Parathyroid adenoma (tissue), 2 donors: ENCODE data around the gene ZSCAN22.

Source experiments
- H2AFZ ChIP-seq: fragments of 300-600 bp; sonication (generic); one replicate; pipeline ENCODE4 v1.7.0; 2017; ENCODE audit warnings: antibody characterized with exemption, mild to moderate bottlenecking
- H3K27ac ChIP-seq: fragments of 300-600 bp; sonication (generic); one replicate; pipeline ENCODE4 v1.7.0; 2017
- H3K27me3 ChIP-seq: fragments of 300-600 bp; sonication (generic); one replicate; pipeline ENCODE4 v1.7.0; 2017; ENCODE audit warnings: low read length; ENCODE audit not compliant: control insufficient read depth, insufficient read depth
- H3K36me3 ChIP-seq: fragments of 300-600 bp; sonication (generic); one replicate; pipeline ENCODE4 v1.7.0; 2017; ENCODE audit warnings: low read length; ENCODE audit not compliant: control insufficient read depth, insufficient read depth
- H3K4me1 ChIP-seq: fragments of 300-600 bp; sonication (generic); one replicate; pipeline ENCODE4 v1.7.0; 2017; ENCODE audit warnings: control low read depth
- H3K4me2 ChIP-seq: fragments of 300-600 bp; sonication (generic); one replicate; pipeline ENCODE4 v1.7.0; 2017; ENCODE audit warnings: low read length
- H3K4me3 ChIP-seq: fragments of 300-600 bp; sonication (generic); one replicate; pipeline ENCODE4 v1.7.0; 2017; ENCODE audit warnings: low read depth, low read length
- H3K79me2 ChIP-seq: fragments of 300-600 bp; sonication (generic); one replicate; pipeline ENCODE4 v1.7.0; 2017; ENCODE audit warnings: control low read depth
- H3K9ac ChIP-seq: fragments of 300-600 bp; sonication (generic); one replicate; pipeline ENCODE4 v1.7.0; 2017; ENCODE audit warnings: mild to moderate bottlenecking
- H3K9me3 ChIP-seq: fragments of 300-600 bp; sonication (generic); one replicate; pipeline ENCODE4 v1.7.0; 2017; ENCODE audit warnings: low read length; ENCODE audit not compliant: control insufficient read depth
- CTCF ChIP-seq: fragments of 300-600 bp; sonication (generic); IDR thresholded peaks from one replicate; pipeline ENCODE4 v1.7.0; 2017; ENCODE audit warnings: antibody characterized with exemption, mild to moderate bottlenecking
- donor health status: primary hyperparathyroidism.

ZSCAN22 gene

GRCh38 chr19:58294743-58295374 is 31.9 kb upstream of the ZSCAN22 start:
- Histone ChIP-seq H3K27me3 (no peaks in the 10 kb centered on the region), H3K36me3 (no peaks in the 10 kb centered on the region), H3K9me3 (no peaks in the 10 kb centered on the region), H3K79me2 (peaks cover 17% of the 10 kb centered on the region), H3K9ac (no peak overlapping the region), H2AFZ (no peak overlapping the region), H3K27ac (no peak overlapping the region), H3K4me3 (no peak overlapping the region), H3K4me2 (no peak overlapping the region), H3K4me1 (no peaks in the 10 kb centered on the region)
- TF ChIP-seq CTCF: no peak

- H3K36me3 ChIP-seq: no peaks in the 10 kb centered on the region
Measured at GRCh38 chr19:58296104-58296503, 30.7 kb upstream of the ZSCAN22 start.

GRCh38 chr19:58300620-58301019 is 26.2 kb upstream of the ZSCAN22 start:
- Histone ChIP-seq H3K9ac (no peak overlapping the region), H3K27ac (no peak overlapping the region), H3K4me1 (no peaks in the 10 kb centered on the region), H3K4me3 (no peak overlapping the region), H3K79me2 (peaks cover 18% of the 10 kb centered on the region), H2AFZ (no peak overlapping the region), H3K27me3 (no peaks in the 10 kb centered on the region), H3K36me3 (no peaks in the 10 kb centered on the region), H3K4me2 (no peak overlapping the region), H3K9me3 (no peaks in the 10 kb centered on the region)
- TF ChIP-seq CTCF: no peak

More at GRCh38 chr19:58296104-58296503, 30.7 kb upstream of the ZSCAN22 start:
- peaks cover 21% of the 10 kb centered on the region for H3K79me2 ChIP-seq
- no peaks in the 10 kb centered on the region for H3K4me1 ChIP-seq
- no peak overlapping the region for H3K4me2 ChIP-seq
- no peak overlapping the region for H3K27ac ChIP-seq
- H2AFZ ChIP-seq: no peak overlapping the region
- H3K4me3 ChIP-seq: no peak overlapping the region
- TF ChIP-seq CTCF: no peak
- no peak overlapping the region for H3K9ac ChIP-seq
- H3K27me3 ChIP-seq: no peaks in the 10 kb centered on the region
- H3K9me3 ChIP-seq: no peaks in the 10 kb centered on the region

- no peak overlapping the region for H3K4me2 ChIP-seq
- H2AFZ ChIP-seq: peak overlapping the region; percentile 84
- no peak overlapping the region for H3K4me3 ChIP-seq
- H3K36me3 ChIP-seq: no peaks in the 10 kb centered on the region
- peak overlapping the region; percentile 71 for H3K27ac ChIP-seq
- no peaks in the 10 kb centered on the region for H3K27me3 ChIP-seq
- no peak for TF ChIP-seq CTCF
- H3K4me1 ChIP-seq: peaks cover 5% of the 10 kb centered on the region
- no peaks in the 10 kb centered on the region for H3K9me3 ChIP-seq
- peaks cover 31% of the 10 kb centered on the region for H3K79me2 ChIP-seq
- no peak overlapping the region for H3K9ac ChIP-seq
Measured at GRCh38 chr19:58304255-58304654, 22.5 kb upstream of the ZSCAN22 start.

- no peaks in the 10 kb centered on the region for H3K27me3 ChIP-seq
- H3K4me1 ChIP-seq: peaks cover 5% of the 10 kb centered on the region
- peak overlapping the region; percentile 84 for H2AFZ ChIP-seq
- H3K4me2 ChIP-seq: peak overlapping the region; percentile 69
- H3K27ac ChIP-seq: peak overlapping the region; percentile 71
- H3K36me3 ChIP-seq: no peaks in the 10 kb centered on the region
- peaks cover 31% of the 10 kb centered on the region for H3K79me2 ChIP-seq
- H3K9ac ChIP-seq: no peak overlapping the region
- peak overlapping the region; percentile 95 for H3K4me3 ChIP-seq
- TF ChIP-seq CTCF: no peak
- no peaks in the 10 kb centered on the region for H3K9me3 ChIP-seq
Measured at GRCh38 chr19:58304748-58305064, 22.1 kb upstream of the ZSCAN22 start.
